Endothelial cell of umbilical vein (primary cell): Measurements from ENCODE around the gene DEFB123. TPM values are rescaled to one million over a fixed set of nuclear protein-coding genes. Genes with fewer than 3 reads are reported as not detected.

Experiments used
- BruUV-seq: library from RNA; stranded (reverse); fragments of 400-500 nt; replicated peaks from 2 replicates; lab custom pipeline; 2021; lab: Mats Ljungman, UMichigan
- CTCF ChIA-PET: fragments of 300-600, 350-600 bp; sonication (Branson Sonifier 250); formaldehyde crosslinking; loops from one replicate; lab custom pipeline; 2021; ENCODE audit warnings: antibody characterized with exemption, inconsistent platforms; lab: Charles Lee
- POLR2A ChIA-PET: fragments of 300-600, 350-600 bp; sonication (Branson Sonifier 250); formaldehyde crosslinking; loops from one replicate; lab custom pipeline; 2021; ENCODE audit warnings: antibody characterized with exemption, inconsistent platforms; lab: Charles Lee
- DNase-seq: peaks from one replicate; pipeline ENCODE4 v3.0.0-alpha.2; 2011; ENCODE audit warnings: low read depth, low spot score
- FAIRE-seq: peaks from 2 replicates; lab custom pipeline; 2011; peaks lifted over from hg19 to GRCh38; lab: Jason Lieb, UNC
- H2AFZ ChIP-seq: 2 replicates; pipeline ENCODE4 v1.6.0; 2012; ENCODE audit warnings: low read depth, low read length, control low read depth, inconsistent platforms
- H3K27ac ChIP-seq: 2 replicates; pipeline ENCODE4 v1.5.1; 2011; ENCODE audit warnings: low read depth, mild to moderate bottlenecking, control low read depth, low read length, moderate library complexity; ENCODE audit not compliant: insufficient read depth
- H3K27me3 ChIP-seq, 2 experiments: 2 replicates each; pipeline versions ENCODE4 v1.6.0 to v1.6.1; 2011; ENCODE audit warnings: low read length in 2 of 2, mixed read lengths in 1 of 2; ENCODE audit not compliant: control insufficient read depth in 2 of 2, insufficient read depth in 2 of 2
- H3K36me3 ChIP-seq, 2 experiments: 2 replicates in 1 of 2; 3 replicates in 1 of 2; pipeline ENCODE4 v1.5.1; 2011; ENCODE audit warnings: low read length in 2 of 2, mild to moderate bottlenecking in 1 of 2, moderate library complexity in 1 of 2; ENCODE audit not compliant: control insufficient read depth in 2 of 2, insufficient read depth in 2 of 2; ENCODE audit errors: extremely low read depth in 1 of 2
- H3K4me1 ChIP-seq: 3 replicates; pipeline ENCODE4 v1.5.1; 2011; ENCODE audit warnings: mild to moderate bottlenecking, low read length; ENCODE audit not compliant: control insufficient read depth, insufficient read depth; ENCODE audit errors: extremely low read depth
- H3K4me2 ChIP-seq: 2 replicates; pipeline ENCODE4 v1.6.1; 2011; ENCODE audit warnings: low read length, control low read depth, mixed read lengths; ENCODE audit not compliant: insufficient read depth
- H3K4me3 ChIP-seq, 3 experiments: fragments of 200-600 bp in 1 of 3; sonication (generic), shearing (Covaris generic) in 1 of 3; replicated peaks in 1 of 3; 2 replicates each; pipeline ENCODE4 v1.5.1; 2011 to 2016; ENCODE audit warnings: control low read depth in 3 of 3, low read length in 3 of 3, mild to moderate bottlenecking in 2 of 3, inconsistent platforms in 1 of 3, low read depth in 1 of 3, moderate library complexity in 1 of 3; ENCODE audit not compliant: insufficient read depth in 1 of 3
- H3K79me2 ChIP-seq: 2 replicates; pipeline ENCODE4 v1.6.0; 2012; ENCODE audit warnings: low read length, inconsistent platforms; ENCODE audit not compliant: control insufficient read depth, insufficient read depth
- H3K9ac ChIP-seq: replicated peaks from 2 replicates; pipeline ENCODE3; 2011; ENCODE audit warnings: low read length, control low read depth; ENCODE audit not compliant: insufficient read depth; ENCODE audit errors: extremely low read depth
- H3K9me1 ChIP-seq: replicated peaks from 3 replicates; pipeline ENCODE4 v1.6.0; 2011; ENCODE audit warnings: mild to moderate bottlenecking, low read length; ENCODE audit not compliant: control insufficient read depth, insufficient read depth; ENCODE audit errors: extremely low read depth
- H3K9me3 ChIP-seq: replicated peaks from 2 replicates; pipeline ENCODE4 v1.5.1; 2012; ENCODE audit warnings: low read length, inconsistent platforms; ENCODE audit not compliant: control insufficient read depth, insufficient read depth
- H4K20me1 ChIP-seq: replicated peaks from 2 replicates; pipeline ENCODE3; 2011; ENCODE audit warnings: mild to moderate bottlenecking, low read length; ENCODE audit not compliant: control insufficient read depth, insufficient read depth; ENCODE audit errors: extremely low read depth
- CTCF ChIP-seq, 2 donors: IDR thresholded peaks; 1 replicate in 1 of 2; 2 replicates in 1 of 2; pipeline ENCODE4 v1.5.1; 2011; ENCODE audit warnings: low read length in 2 of 2, mild to moderate bottlenecking in 2 of 2, moderate library complexity in 2 of 2, control low read depth in 1 of 2, inconsistent platforms in 1 of 2, low read depth in 1 of 2; ENCODE audit not compliant: insufficient read depth in 1 of 2; ENCODE audit errors: extremely low read depth in 1 of 2
- EZH2 ChIP-seq: IDR thresholded peaks from 2 replicates; pipeline ENCODE4 v1.6.1; 2012; ENCODE audit warnings: borderline replicate concordance, low read depth, mild to moderate bottlenecking, moderate library complexity, low read length, inconsistent platforms; ENCODE audit not compliant: severe bottlenecking
- FOS ChIP-seq: IDR thresholded peaks from 2 replicates; pipeline ENCODE4 v1.6.1; 2011; ENCODE audit warnings: mild to moderate bottlenecking, low read length, moderate library complexity, borderline replicate concordance; ENCODE audit not compliant: insufficient read depth
- GATA2 ChIP-seq: IDR thresholded peaks from 2 replicates; pipeline ENCODE4 v1.7.0; 2011; ENCODE audit warnings: low read depth, mild to moderate bottlenecking, moderate library complexity, mixed read lengths, low read length; ENCODE audit not compliant: insufficient read length, insufficient read depth
- JUN ChIP-seq: IDR thresholded peaks from 2 replicates; pipeline ENCODE4 v1.6.1; 2011; ENCODE audit warnings: borderline replicate concordance, low read depth; ENCODE audit not compliant: insufficient read length, insufficient read depth
- MAX ChIP-seq: IDR thresholded peaks from 2 replicates; pipeline ENCODE4 v1.6.1; 2011; ENCODE audit not compliant: insufficient read depth, insufficient read length
- POLR2AphosphoS5 ChIP-seq: IDR thresholded peaks from 2 replicates; pipeline ENCODE4 v1.6.1; 2012; ENCODE audit warnings: low read depth, mild to moderate bottlenecking, control low read depth, low read length, moderate library complexity; ENCODE audit not compliant: insufficient read depth
- dilution Hi-C: fragments of 300-500 bp; cut with MboI; formaldehyde crosslinking; loops from one replicate; pipeline ENCODE4 v1.15.0; 2019; ENCODE audit warnings: low sequenced_read_pairs; ENCODE audit not compliant: extremely low pct_ligation_motif_present
- intact Hi-C: fragments of 100-400 bp; cut with micrococcal nuclease; formaldehyde crosslinking; loops from one replicate; pipeline ENCODE4 v1.10.0; 2022
- polyA plus RNA-seq, 4 experiments: library from polyadenylated mRNA; depleted of rRNA in 3 of 4; stranded (reverse) in 3 of 4; unstranded in 1 of 4; fragments of >200 nt; gene quantifications; 2 replicates each; pipeline versions ENCODE4 v1.2.1 to v1.2.3, GENCODE V29; 2011 to 2012; ENCODE audit warnings: missing spikeins in 1 of 4
- total RNA-seq: library from RNA; stranded (reverse); gene quantifications from 2 replicates; pipeline ENCODE4 v1.2.3, GENCODE V29; 2021

The DEFB123 gene
- total and polyA plus RNA-seq, 2 donors (not counting 3 experiments of a cell fraction or from before 2014, with no cell fraction given): not detected

DNA sequence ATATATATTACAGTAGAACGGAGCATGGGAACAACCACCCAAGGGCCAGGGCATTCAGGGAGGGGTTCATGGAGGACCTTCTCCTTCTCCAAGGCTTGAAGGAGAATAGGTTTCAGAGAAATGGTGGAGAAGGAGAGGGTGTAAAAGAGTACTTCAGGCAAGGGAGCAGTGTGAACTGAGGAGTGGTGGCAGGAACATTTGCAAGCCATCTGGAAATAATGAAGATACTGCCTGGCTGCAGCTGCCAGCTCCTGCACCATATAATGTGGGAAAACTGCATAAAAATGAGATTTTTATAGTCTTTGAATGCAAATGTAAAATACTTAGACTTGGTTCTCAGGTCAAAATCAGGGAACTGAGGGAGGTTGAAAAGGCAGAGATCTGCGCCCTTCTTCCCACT is 24.8 kb upstream of the DEFB123 start:
- Histone ChIP-seq H3K36me3 (no peaks in the 10 kb centered on the region), H3K4me2 (no peak overlapping the region), H3K9me3 (no peaks in the 10 kb centered on the region), H3K4me3 (no peak overlapping the region), H3K4me1 (no peaks in the 10 kb centered on the region), H2AFZ (no peak overlapping the region), H4K20me1 (no peaks in the 10 kb centered on the region), H3K9ac (no peak overlapping the region), H3K27ac (no peak overlapping the region), H3K79me2 (no peaks in the 10 kb centered on the region), H3K27me3 (no peaks in the 10 kb centered on the region), H3K9me1 (no peaks in the 10 kb centered on the region)
- FAIRE-seq (no peak), DNase-seq (no peak)
- TF ChIP-seq MAX (no peak), JUN (no peak), POLR2AphosphoS5 (no peak), EZH2 (no peak), CTCF (IDR thresholded peaks at IDR 0.05; ENCODE audit: extremely low read depth in 1 of 2, insufficient read depth in 1 of 2, low read depth in 1 of 2, low read length in 2 of 2) (no peak), GATA2 (no peak), FOS (no peak)
- CTCF ChIA-PET: interaction anchor here (0.6 kb wide), 1 partner anchor 87 kb away, joined by 4 read pairs; no protein-coding TSS in a partner anchor
- no TSS peak for BruUV-seq
- intact Hi-C loops: no loop called here
- POLR2A ChIA-PET: no interaction called here
- dilution Hi-C loops: no loop called here
